Stimulated activated CD8-positive, alpha-beta memory T cell treated with anti-CD3 and anti-CD28 coated beads, Interleukin-12 subunit alpha, Interleukin-12 subunit beta, amount 100 ng/mL, for 24 hours (primary cell): ENCODE measurements around the gene SEMA6D.

Experiments used
- DNase-seq: peaks from one replicate; pipeline ENCODE4 v3.0.0-alpha.2; 2020; ENCODE audit errors: extremely low read depth

The SEMA6D gene

GRCh38 chr15:47717036-47717612 lies at the start of gene SEMA6D:
SEMA6D (plus strand) TSS chr15:47717505; CDS start chr15:47759799, 42,294 bp downstream.
- DNase-seq, result no peak

DNA sequence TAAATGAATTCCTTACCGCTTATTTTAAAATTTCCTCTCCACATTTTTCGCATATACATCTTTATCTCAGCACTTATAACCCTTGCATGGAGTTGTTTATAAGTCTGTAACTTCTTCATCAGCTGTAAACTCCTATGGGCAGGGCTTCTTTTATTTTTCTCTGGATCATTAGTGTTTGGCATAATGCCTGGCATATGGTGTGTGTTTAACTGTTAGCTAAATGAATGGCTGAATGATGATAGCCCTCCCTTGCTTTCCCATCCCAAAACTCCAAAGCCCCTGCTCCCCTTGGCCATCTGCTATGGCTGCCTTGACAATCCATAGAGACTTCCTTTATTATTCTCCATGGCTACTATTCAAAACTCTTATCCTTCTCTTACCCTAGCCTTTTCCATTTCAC lies 48.1 kb upstream of the SEMA6D start:
- no peak for DNase-seq

DNA sequence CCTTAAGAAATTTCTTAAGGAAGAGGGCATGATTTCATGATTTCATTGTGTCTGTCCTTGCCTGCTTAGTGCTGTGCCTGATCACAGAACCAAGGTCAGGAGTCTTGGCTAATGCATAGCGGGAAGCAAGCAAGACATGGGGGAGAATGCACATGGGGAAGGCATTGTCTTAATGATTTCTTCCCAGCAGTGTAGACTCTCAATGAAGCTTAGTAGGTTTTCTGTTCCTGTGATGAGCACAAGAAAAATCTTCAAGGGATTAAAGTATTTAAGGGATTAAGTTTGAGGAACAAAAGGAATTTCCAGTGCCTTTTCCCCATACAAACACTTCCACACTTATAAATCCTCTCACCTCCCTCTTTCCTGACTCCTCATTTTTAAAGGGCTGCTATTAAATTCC lies 46.9 kb upstream of the SEMA6D start:
- no peak for DNase-seq

- no peak for DNase-seq
Measured at GRCh38 chr15:47673232-47673761, 44.0 kb upstream of the SEMA6D start.

- DNase-seq, result no peak
Measured at GRCh38 chr15:47674586-47675232, 42.6 kb upstream of the SEMA6D start.

GRCh38 chr15:47675735-47676134 lies 41.6 kb upstream of the SEMA6D start:
- no peak for DNase-seq

- DNase-seq, result no peak
Measured at GRCh38 chr15:47678040-47678439, 39.3 kb upstream of the SEMA6D start.

DNA sequence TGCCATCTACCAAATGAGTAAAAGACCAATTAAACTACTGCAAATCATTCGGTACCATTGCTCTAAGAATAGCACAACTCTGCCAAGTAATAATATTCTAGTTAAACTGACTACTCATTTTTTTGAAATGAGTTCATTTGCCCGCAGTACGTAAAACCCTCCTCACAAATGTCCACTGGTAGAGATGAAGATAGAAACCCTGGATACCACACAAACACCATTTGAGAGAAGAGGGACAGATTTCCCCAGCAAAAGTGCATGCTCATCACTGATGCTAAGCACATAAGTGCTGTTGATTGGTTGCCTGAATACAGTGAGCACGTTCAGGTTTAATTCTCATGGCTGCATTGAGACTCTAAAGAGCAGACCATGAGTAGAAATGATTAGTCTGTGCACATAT lies 34.6 kb upstream of the SEMA6D start:
- no peak for DNase-seq

DNA sequence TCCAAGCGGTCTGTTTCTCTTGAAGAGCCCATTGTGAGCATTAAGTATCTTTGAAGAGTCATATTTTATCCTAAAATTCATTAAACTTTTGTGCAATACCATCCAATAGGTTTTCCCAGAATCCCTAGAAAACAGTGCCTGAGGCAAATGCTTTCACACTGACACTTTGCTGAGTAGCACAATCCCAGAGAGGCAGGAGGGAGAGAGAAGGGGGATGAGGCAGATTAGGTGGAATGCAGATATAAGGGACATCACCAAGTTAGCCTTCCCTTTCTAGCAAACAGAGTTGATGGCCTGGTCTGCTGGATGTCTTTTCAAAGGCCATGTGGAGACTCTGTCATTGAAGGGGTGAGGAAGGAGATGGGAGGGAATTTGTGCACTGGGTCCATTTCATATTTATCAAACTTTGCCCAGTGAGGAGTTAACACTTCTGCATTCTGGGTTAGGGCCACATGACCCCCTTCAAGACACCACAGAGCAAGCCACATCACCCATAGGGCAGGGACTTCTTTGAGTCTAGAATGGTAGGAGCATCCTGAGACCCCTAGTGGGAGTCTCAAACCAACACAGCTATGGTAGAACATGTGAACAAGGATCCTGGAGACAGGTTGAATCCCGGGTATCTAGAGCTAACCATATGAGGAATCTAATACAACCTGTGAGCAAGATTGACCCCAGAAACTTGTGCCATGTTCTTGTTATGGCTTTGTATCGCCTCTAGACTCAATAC lies 32.0 kb upstream of the SEMA6D start:
- no peak for DNase-seq

- no peak for DNase-seq
Measured at GRCh38 chr15:47688573-47689086, 28.7 kb upstream of the SEMA6D start.

DNA sequence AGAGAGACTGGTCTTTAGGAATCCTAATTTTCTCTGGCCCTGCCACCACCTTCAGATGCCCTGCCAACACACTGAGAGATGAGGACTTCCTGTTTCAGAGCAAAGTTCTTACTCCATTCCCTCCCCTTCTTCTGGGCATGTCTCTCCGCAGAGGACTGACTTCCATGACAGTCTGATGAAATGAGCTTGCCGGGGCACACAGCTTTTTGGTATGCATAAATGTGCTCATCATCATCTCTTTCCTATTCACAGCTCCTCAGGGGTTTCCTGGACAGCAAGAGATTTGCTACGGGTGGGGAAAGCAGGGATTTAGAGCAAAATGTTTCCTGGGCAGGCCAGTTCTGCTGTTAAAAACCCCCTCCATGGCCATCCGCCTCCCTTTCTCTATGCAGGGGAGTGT lies 27.6 kb upstream of the SEMA6D start:
- no peak for DNase-seq

- DNase-seq, result no peak
Measured at GRCh38 chr15:47691882-47692281, 25.4 kb upstream of the SEMA6D start.

- no peak for DNase-seq
Measured at GRCh38 chr15:47696351-47696750, 21.0 kb upstream of the SEMA6D start.

GRCh38 chr15:47705281-47705997 lies 11.9 kb upstream of the SEMA6D start:
- DNase-seq, result no peak

DNA sequence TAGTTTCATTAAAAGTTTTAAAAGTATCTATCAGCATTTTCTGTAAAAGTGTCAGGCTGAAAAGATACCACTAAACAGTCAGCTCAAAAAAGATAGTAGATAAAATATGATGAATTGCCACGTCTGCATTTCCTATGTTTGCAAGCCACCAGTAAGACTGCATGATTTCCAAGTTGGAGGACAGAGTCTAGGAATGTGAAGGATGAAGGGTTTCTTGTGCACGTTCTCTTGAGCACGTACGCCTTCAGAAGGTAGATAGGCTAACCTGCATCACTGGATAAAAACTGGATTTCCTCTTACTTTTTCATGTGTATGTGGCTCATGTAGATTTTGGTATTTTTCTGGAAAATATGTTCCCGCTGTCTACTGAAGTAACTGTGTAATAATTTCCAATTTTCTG lies 9.9 kb upstream of the SEMA6D start:
- DNase-seq, result no peak

- no peak for DNase-seq
Measured at GRCh38 chr15:47708161-47708980, 8.9 kb upstream of the SEMA6D start.

DNA sequence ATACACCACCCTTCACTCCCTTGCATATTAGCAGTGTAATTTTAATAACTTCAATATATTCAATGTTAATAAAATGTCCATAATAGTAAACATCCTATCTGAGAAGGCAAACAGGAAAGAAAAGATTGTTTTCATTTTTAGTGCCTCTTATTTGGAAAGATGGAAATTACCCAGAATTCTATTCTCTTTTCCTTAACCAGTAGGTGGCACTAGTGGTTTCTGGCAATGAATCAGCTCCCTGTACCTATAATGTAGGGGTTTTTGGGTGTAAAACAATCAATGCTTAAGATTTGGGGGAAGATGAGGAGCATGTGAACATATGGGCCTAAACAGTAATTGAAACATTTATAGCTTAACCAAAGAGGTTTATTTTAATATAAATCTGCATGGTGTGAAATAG lies 5.7 kb upstream of the SEMA6D start:
- DNase-seq, result no peak

DNA sequence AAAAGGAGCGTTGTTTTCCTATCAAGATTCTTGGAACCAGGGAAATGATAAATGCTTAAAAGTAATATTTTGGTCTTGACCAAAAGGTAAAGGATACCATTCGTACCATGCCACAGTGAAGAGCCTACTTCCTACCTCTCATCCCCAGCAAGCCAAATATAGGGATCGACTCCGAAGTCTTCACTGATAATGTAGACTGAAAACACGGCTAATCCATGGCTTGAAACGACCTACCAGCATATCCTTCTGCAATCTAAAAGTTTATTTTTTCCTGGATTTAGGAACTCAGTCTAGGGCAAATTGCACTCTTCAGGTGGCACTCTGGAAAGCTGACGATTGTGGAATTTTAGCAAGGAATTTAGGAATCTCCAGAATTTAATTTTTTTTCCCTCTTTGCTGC lies 1.9 kb upstream of the SEMA6D start:
- DNase-seq, result no peak

DNA sequence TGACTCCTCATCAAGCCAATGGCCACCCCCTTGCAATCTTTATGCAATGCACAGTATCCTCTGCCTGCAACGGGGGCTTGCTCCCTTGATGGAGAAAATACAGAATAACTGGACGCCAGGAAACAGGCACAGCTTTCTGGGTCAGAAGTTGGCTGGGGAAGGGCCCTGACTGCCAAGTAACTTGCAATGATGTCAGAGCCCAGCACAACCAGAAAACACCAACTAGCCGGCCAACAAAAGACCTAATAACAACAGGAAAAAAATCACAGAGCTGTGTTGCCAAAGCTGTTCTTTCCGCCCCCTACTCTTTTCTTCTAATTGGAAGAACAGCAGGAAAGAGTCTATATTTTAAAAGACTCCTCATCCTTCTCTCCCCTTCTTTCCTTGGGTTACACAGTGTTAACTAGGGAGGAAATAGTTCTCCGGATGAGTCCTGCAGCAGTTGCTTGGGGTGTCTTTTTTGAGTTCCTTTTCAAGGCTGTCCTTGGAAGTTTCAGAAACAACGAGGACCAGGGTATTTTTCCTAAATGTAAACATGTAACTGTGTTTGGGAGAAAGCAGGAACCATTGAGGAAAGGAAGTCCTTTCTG lies 1.4 kb upstream of the SEMA6D start:
- no peak for DNase-seq

- no peak for DNase-seq
Measured at GRCh38 chr15:47716516-47716915, 789 bp upstream of the SEMA6D start.
